ENCODE data around the gene POLR2H. TPM values are rescaled to one million over a fixed set of nuclear protein-coding genes. Genes with fewer than 3 reads are reported as not detected.

The POLR2H gene
- total RNA-seq, 2 experiments from 2014 or later = 76.5 to 89.9 TPM

- Mint-ChIP-seq H3K27me3 (ENCODE audit: low read depth) (no peaks in the 10 kb centered on the region), H3K9me3 (no peaks in the 10 kb centered on the region), H3K36me3 (ENCODE audit: low read depth) (peaks cover 2% of the 10 kb centered on the region), H3K4me1 (ENCODE audit: low read depth) (no peaks in the 10 kb centered on the region), H3K4me3 (no peak overlapping the region), H3K27ac (no peak overlapping the region)
- CTCF ChIA-PET = interaction anchor here (1.0 to 2.4 kb wide), 6 partner anchors 17 to 187 kb away, joined by 3 to 12 read pairs (median 5); partner anchors contain the start of gene FAM131A
- DNase-seq = no peak
- intact Hi-C loops (cut with micrococcal nuclease) = loop anchor here (1.0 kb wide), 2 partner anchors 159 to 190 kb away; no protein-coding TSS in a partner anchor
Measured at GRCh38 chr3:184354754-184355153, 6.8 kb upstream of the POLR2H start.

GRCh38 chr3:184355261-184356040 is 6.1 kb upstream of the POLR2H start:
- Mint-ChIP-seq H3K27ac (no peak overlapping the region), H3K4me3 (no peak overlapping the region), H3K36me3 (ENCODE audit: low read depth) (peaks cover 2% of the 10 kb centered on the region), H3K9me3 (no peaks in the 10 kb centered on the region), H3K27me3 (ENCODE audit: low read depth) (no peaks in the 10 kb centered on the region), H3K4me1 (ENCODE audit: low read depth) (peaks cover 2% of the 10 kb centered on the region)
- DNase-seq = no peak
- CTCF ChIA-PET = interaction anchor here (0.7 to 2.4 kb wide), 6 partner anchors 17 to 186 kb away, joined by 3 to 12 read pairs (median 4); partner anchors contain the start of gene FAM131A
- intact Hi-C loops (cut with micrococcal nuclease) = no loop called here

GRCh38 chr3:184357248-184358123 is 4.0 kb upstream of the POLR2H start:
- intact Hi-C loops (cut with micrococcal nuclease) = no loop called here
- H3K36me3 Mint-ChIP-seq (ENCODE audit: low read depth) = peaks cover 2% of the 10 kb centered on the region
- no peak overlapping the region for H3K4me3 Mint-ChIP-seq
- H3K27ac Mint-ChIP-seq = no peak overlapping the region
- no peaks in the 10 kb centered on the region for H3K9me3 Mint-ChIP-seq
- no peak for DNase-seq
- H3K4me1 Mint-ChIP-seq (ENCODE audit: low read depth) = peaks cover 6% of the 10 kb centered on the region
- CTCF ChIA-PET = interaction anchor here (0.6 kb wide), 1 partner anchor 323 kb away, joined by 5 read pairs; no protein-coding TSS in a partner anchor
- no peaks in the 10 kb centered on the region for H3K27me3 Mint-ChIP-seq (ENCODE audit: low read depth)

- H3K27me3 Mint-ChIP-seq (ENCODE audit: low read depth) = no peaks in the 10 kb centered on the region
- H3K4me1 Mint-ChIP-seq (ENCODE audit: low read depth) = peaks cover 6% of the 10 kb centered on the region
- no peaks in the 10 kb centered on the region for H3K9me3 Mint-ChIP-seq
- no peak for DNase-seq
- H3K4me3 Mint-ChIP-seq = no peak overlapping the region
- intact Hi-C loops (cut with micrococcal nuclease) = no loop called here
- peaks cover 3% of the 10 kb centered on the region for H3K36me3 Mint-ChIP-seq (ENCODE audit: low read depth)
- CTCF ChIA-PET = no interaction called here
- H3K27ac Mint-ChIP-seq = no peak overlapping the region
Measured at GRCh38 chr3:184358124-184358767, 3.3 kb upstream of the POLR2H start.

GRCh38 chr3:184358921-184359350 is 2.6 kb upstream of the POLR2H start:
- CTCF ChIA-PET = interaction anchor here (0.7 to 1.0 kb wide), 2 partner anchors 13 to 453 kb away, joined by 3 to 4 read pairs; no protein-coding TSS in a partner anchor
- H3K4me1 Mint-ChIP-seq (ENCODE audit: low read depth) = peaks cover 6% of the 10 kb centered on the region
- no peak overlapping the region for H3K4me3 Mint-ChIP-seq

GRCh38 chr3:184359610-184360009 is 1.9 kb upstream of the POLR2H start:
- no peaks in the 10 kb centered on the region for H3K9me3 Mint-ChIP-seq
- peaks cover 11% of the 10 kb centered on the region for H3K4me1 Mint-ChIP-seq (ENCODE audit: low read depth)
- peaks cover 13% of the 10 kb centered on the region for H3K36me3 Mint-ChIP-seq (ENCODE audit: low read depth)
- no peak overlapping the region for H3K27ac Mint-ChIP-seq
- H3K27me3 Mint-ChIP-seq (ENCODE audit: low read depth) = no peaks in the 10 kb centered on the region
- no peak overlapping the region for H3K4me3 Mint-ChIP-seq
- CTCF ChIA-PET = interaction anchor here (0.7 to 4.6 kb wide), 4 partner anchors 12 to 452 kb away, joined by 3 to 21 read pairs (median 4); no protein-coding TSS in a partner anchor
- intact Hi-C loops (cut with micrococcal nuclease) = loop anchor here (5.0 kb wide), 5 partner anchors 168 to 802 kb away; partner anchors contain the start of genes KLHL24, KLHL6 and MAGEF1
- DNase-seq = no peak

More at GRCh38 chr3:184358921-184359350, 2.6 kb upstream of the POLR2H start:
- Mint-ChIP-seq H3K27ac (no peak overlapping the region), H3K36me3 (ENCODE audit: low read depth) (peaks cover 9% of the 10 kb centered on the region), H3K9me3 (no peaks in the 10 kb centered on the region), H3K27me3 (ENCODE audit: low read depth) (no peaks in the 10 kb centered on the region)
- DNase-seq = no peak
- intact Hi-C loops (cut with micrococcal nuclease) = no loop called here

- Mint-ChIP-seq H3K4me1 (ENCODE audit: low read depth) (peaks cover 18% of the 10 kb centered on the region), H3K9me3 (no peaks in the 10 kb centered on the region), H3K36me3 (ENCODE audit: low read depth) (peaks cover 17% of the 10 kb centered on the region), H3K27me3 (ENCODE audit: low read depth) (no peaks in the 10 kb centered on the region), H3K27ac (no peak overlapping the region), H3K4me3 (peak overlapping the region; percentile 71)
- no peak for DNase-seq
- CTCF ChIA-PET = interaction anchor here (0.5 to 4.6 kb wide), 6 partner anchors 11 to 1554 kb away, joined by 3 to 21 read pairs (median 3); no protein-coding TSS in a partner anchor
- intact Hi-C loops (cut with micrococcal nuclease) = loop anchor here (5.0 kb wide), 5 partner anchors 167 to 803 kb away; partner anchors contain the start of genes KLHL24, KLHL6 and MAGEF1
Measured at GRCh38 chr3:184360070-184360928, 1.2 kb upstream of the POLR2H start.

GRCh38 chr3:184360929-184361531 is 480 bp upstream of the POLR2H start:
- Mint-ChIP-seq H3K27ac (no peak overlapping the region), H3K4me1 (ENCODE audit: low read depth) (peaks cover 20% of the 10 kb centered on the region), H3K27me3 (ENCODE audit: low read depth) (no peaks in the 10 kb centered on the region), H3K36me3 (ENCODE audit: low read depth) (peaks cover 20% of the 10 kb centered on the region), H3K4me3 (peak overlapping the region; percentile 71), H3K9me3 (no peaks in the 10 kb centered on the region)
- intact Hi-C loops (cut with micrococcal nuclease) = loop anchor here (5.0 kb wide), 5 partner anchors 166 to 804 kb away; partner anchors contain the start of genes KLHL24, KLHL6 and MAGEF1
- CTCF ChIA-PET = interaction anchor here (0.6 to 4.6 kb wide), 5 partner anchors 11 to 153 kb away, joined by 3 to 21 read pairs (median 3); no protein-coding TSS in a partner anchor
- DNase-seq = no peak

- peaks cover 29% of the 10 kb centered on the region for H3K4me1 Mint-ChIP-seq (ENCODE audit: low read depth)
- CTCF ChIA-PET = interaction anchor here (0.6 to 4.6 kb wide), 6 partner anchors 8 to 57 kb away, joined by 3 to 21 read pairs (median 4); no protein-coding TSS in a partner anchor
Measured at GRCh38 chr3:184361932-184362667, 590 bp downstream of the POLR2H start.

More at GRCh38 chr3:184361932-184362667, 590 bp downstream of the POLR2H start:
- no peaks in the 10 kb centered on the region for H3K27me3 Mint-ChIP-seq (ENCODE audit: low read depth)
- peaks cover 29% of the 10 kb centered on the region for H3K36me3 Mint-ChIP-seq (ENCODE audit: low read depth)
- H3K4me3 Mint-ChIP-seq = peak overlapping the region; percentile 97
- intact Hi-C loops (cut with micrococcal nuclease) = loop anchor here (1.0 to 5.0 kb wide), 8 partner anchors 165 to 805 kb away; partner anchors contain the start of genes ABCC5, KLHL24, KLHL6 and MAGEF1
- H3K27ac Mint-ChIP-seq = peak overlapping the region; percentile 93
- no peaks in the 10 kb centered on the region for H3K9me3 Mint-ChIP-seq
- DNase-seq = peak; percentile 53
